GM12878 (cell line): Measurements from ENCODE around the gene FAM163B.

Source experiments
- GATAD2B ChIP-seq: fragments of 450-650 bp; conservative IDR thresholded peaks from 2 replicates; pipeline ENCODE4 v1.6.1; 2017; ENCODE audit warnings: low read depth, mild to moderate bottlenecking, moderate library complexity
- NFYB ChIP-seq: IDR thresholded peaks from 2 replicates; pipeline ENCODE4 v1.6.1; 2011; ENCODE audit warnings: low read depth, mild to moderate bottlenecking, low read length, improper control_type of control experiment, moderate library complexity; ENCODE audit not compliant: insufficient read depth
- SMC3 ChIP-seq: IDR thresholded peaks from 2 replicates; pipeline ENCODE4 v1.6.1; 2011; ENCODE audit warnings: low read length, improper control_type of control experiment, borderline replicate concordance
- SREBF2 ChIP-seq: IDR thresholded peaks from 2 replicates; pipeline ENCODE4 v1.6.1; 2012; ENCODE audit warnings: mild to moderate bottlenecking, low read length
- ZNF274 ChIP-seq: IDR thresholded peaks from one replicate; pipeline ENCODE4 v1.8.0; 2011; ENCODE audit not compliant: insufficient read length, insufficient read depth

DNA sequence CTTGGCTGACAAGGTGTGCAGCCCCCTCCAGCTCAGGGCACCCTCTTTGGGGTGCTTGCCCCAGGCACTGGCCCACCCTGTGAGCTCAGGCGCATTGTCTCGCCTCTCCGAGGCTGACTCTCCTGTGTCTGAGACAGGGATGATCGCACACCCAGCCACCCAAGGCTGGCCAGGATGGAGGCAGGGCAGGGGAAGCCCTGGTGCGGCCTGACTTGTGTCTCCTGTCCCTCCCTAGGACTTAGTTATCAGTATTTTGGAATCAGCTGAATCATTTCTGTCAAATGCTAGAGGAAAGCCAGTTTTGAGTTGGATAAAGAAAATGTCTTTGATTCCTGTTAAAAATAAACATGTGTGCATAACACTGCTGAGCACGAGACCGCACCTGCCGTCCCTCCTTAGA is 24.5 kb upstream of the FAM163B start:
- TF ChIP-seq SREBF2: no peak
- TF ChIP-seq NFYB: no peak
- TF ChIP-seq SMC3: no peak
- no peak for TF ChIP-seq ZNF274
- TF ChIP-seq GATAD2B: no peak
